H9 (cell line): Measurements from ENCODE around the gene RRBP1. TPM values are rescaled to one million over a fixed set of nuclear protein-coding genes. Genes with fewer than 3 reads are reported as not detected.

Source experiments
- DNase-seq: peaks from one replicate; pipeline ENCODE4 v3.0.0-alpha.2; 2017
- H2AFZ ChIP-seq: one replicate; pipeline ENCODE4 v1.6.1; 2013; ENCODE audit warnings: mild to moderate bottlenecking, low read length, control low read depth, moderate library complexity
- H2AK5ac ChIP-seq: 2 replicates; pipeline ENCODE4 v1.6.1; 2013; ENCODE audit warnings: low read length, control low read depth, mixed read lengths; ENCODE audit not compliant: insufficient read length
- H2BK120ac ChIP-seq: one replicate; pipeline ENCODE4 v1.6.1; 2013; ENCODE audit warnings: low read depth, mild to moderate bottlenecking, low read length, control low read depth, inconsistent platforms; ENCODE audit not compliant: poor library complexity, severe bottlenecking
- H2BK12ac ChIP-seq: 2 replicates; pipeline ENCODE4 v1.6.1; 2013; ENCODE audit warnings: low read length, control low read depth, mixed read lengths, low read depth; ENCODE audit not compliant: insufficient read length
- H2BK15ac ChIP-seq: 2 replicates; pipeline ENCODE4 v1.6.1; 2013; ENCODE audit warnings: low read depth, low read length, control low read depth
- H2BK20ac ChIP-seq: one replicate; pipeline ENCODE4 v1.6.1; 2013; ENCODE audit warnings: low read depth, mild to moderate bottlenecking, low read length, control low read depth, inconsistent platforms; ENCODE audit not compliant: poor library complexity, severe bottlenecking
- H2BK5ac ChIP-seq: 2 replicates; pipeline ENCODE4 v1.6.1; 2013; ENCODE audit warnings: low read length, control low read depth, mixed read lengths; ENCODE audit not compliant: insufficient read length
- H3K14ac ChIP-seq: 2 replicates; pipeline ENCODE4 v1.6.1; 2013; ENCODE audit warnings: low read length, control low read depth; ENCODE audit not compliant: insufficient read depth
- H3K18ac ChIP-seq: 2 replicates; pipeline ENCODE4 v1.6.1; 2013; ENCODE audit warnings: low read depth, mild to moderate bottlenecking, mixed read lengths, low read length, control low read depth; ENCODE audit not compliant: insufficient read length
- H3K23ac ChIP-seq: 2 replicates; pipeline ENCODE4 v1.6.1; 2013; ENCODE audit warnings: low read length, control low read depth, mixed read lengths, low read depth; ENCODE audit not compliant: insufficient read length
- H3K23me2 ChIP-seq: 2 replicates; pipeline ENCODE4 v1.6.1; 2013; ENCODE audit warnings: low read depth, mild to moderate bottlenecking, mixed read lengths, low read length, control low read depth; ENCODE audit not compliant: insufficient read length, poor library complexity, severe bottlenecking
- H3K27ac ChIP-seq: 2 replicates; pipeline ENCODE4 v1.5.1; 2013; ENCODE audit warnings: low read length, control low read depth, mixed read lengths, low read depth; ENCODE audit not compliant: insufficient read length
- H3K27me3 ChIP-seq: 2 replicates; pipeline ENCODE4 v1.6.1; 2013; ENCODE audit warnings: low read length, control low read depth, inconsistent platforms; ENCODE audit not compliant: insufficient read depth
- H3K4ac ChIP-seq: 2 replicates; pipeline ENCODE4 v1.6.1; 2013; ENCODE audit warnings: low read depth, mild to moderate bottlenecking, control low read depth, inconsistent platforms, low read length, moderate library complexity
- H3K4me1 ChIP-seq: 2 replicates; pipeline ENCODE4 v1.6.1; 2013; ENCODE audit warnings: low read length, control low read depth, inconsistent platforms; ENCODE audit not compliant: insufficient read depth
- H3K4me2 ChIP-seq: 2 replicates; pipeline ENCODE4 v1.6.1; 2013; ENCODE audit warnings: low read length, control low read depth, mixed read lengths; ENCODE audit not compliant: insufficient read length, insufficient read depth
- H3K56ac ChIP-seq: 2 replicates; pipeline ENCODE4 v1.6.1; 2013; ENCODE audit warnings: low read depth, mild to moderate bottlenecking, mixed read lengths, low read length, control low read depth; ENCODE audit not compliant: insufficient read length
- H3K79me1 ChIP-seq: 2 replicates; pipeline ENCODE4 v1.6.1; 2013; ENCODE audit warnings: low read depth, mild to moderate bottlenecking, moderate library complexity, low read length, control low read depth, inconsistent platforms; ENCODE audit not compliant: insufficient read depth, poor library complexity, severe bottlenecking
- H3K79me2 ChIP-seq: 2 replicates; pipeline ENCODE4 v1.6.1; 2013; ENCODE audit warnings: low read length, control low read depth, inconsistent platforms; ENCODE audit not compliant: insufficient read depth
- H3K9ac ChIP-seq: 2 replicates; pipeline ENCODE4 v1.6.1; 2013; ENCODE audit warnings: low read length, control low read depth, mixed read lengths; ENCODE audit not compliant: insufficient read length; ENCODE audit errors: extremely low read depth
- H3K9me3 ChIP-seq: one replicate; pipeline ENCODE4 v1.6.1; 2013; ENCODE audit warnings: low read depth, low read length, inconsistent platforms; ENCODE audit not compliant: control insufficient read depth
- H3T11ph ChIP-seq: one replicate; pipeline ENCODE4 v1.6.1; 2013; ENCODE audit warnings: mild to moderate bottlenecking, low read length, control low read depth, inconsistent platforms
- H4K20me1 ChIP-seq: one replicate; pipeline ENCODE4 v1.6.1; 2013; ENCODE audit not compliant: control insufficient read depth, insufficient read length, insufficient read depth
- H4K5ac ChIP-seq: 2 replicates; pipeline ENCODE4 v1.6.1; 2013; ENCODE audit warnings: low read depth, mild to moderate bottlenecking, mixed read lengths, low read length, control low read depth; ENCODE audit not compliant: insufficient read length
- H4K8ac ChIP-seq: replicated peaks from 2 replicates; pipeline ENCODE4 v1.6.1; 2013; ENCODE audit warnings: low read length, control low read depth, mixed read lengths, low read depth; ENCODE audit not compliant: insufficient read length
- H4K91ac ChIP-seq: 2 replicates; pipeline ENCODE4 v1.6.1; 2013; ENCODE audit warnings: low read depth, mild to moderate bottlenecking, moderate library complexity, mixed read lengths, low read length, control low read depth; ENCODE audit not compliant: insufficient read length
- H3K27ac Mint-ChIP-seq, 3 experiments: 2 replicates in 2 of 3; 3 replicates in 1 of 3; pipeline ENCODE4 v1.8.0; 2020 to 2021; ENCODE audit warnings: mixed read lengths in 3 of 3, mild to moderate bottlenecking in 1 of 3, moderate library complexity in 1 of 3
- H3K27me3 Mint-ChIP-seq: 2 replicates; pipeline ENCODE4 v1.8.0; 2021; ENCODE audit warnings: low read depth, mild to moderate bottlenecking, moderate library complexity, mixed read lengths
- H3K36me3 Mint-ChIP-seq, 3 experiments: 2 replicates in 2 of 3; 3 replicates in 1 of 3; pipeline ENCODE4 v1.8.0; 2020 to 2021; ENCODE audit warnings: low read depth in 3 of 3, mixed read lengths in 3 of 3; ENCODE audit not compliant: insufficient read depth in 1 of 3
- H3K4me1 Mint-ChIP-seq, 2 experiments: 2 replicates each; pipeline ENCODE4 v1.8.0; 2020; ENCODE audit warnings: mixed read lengths in 2 of 2
- H3K4me3 Mint-ChIP-seq, 2 experiments: 2 replicates in 1 of 2; 3 replicates in 1 of 2; pipeline ENCODE4 v1.8.0; 2020 to 2021; ENCODE audit warnings: mild to moderate bottlenecking in 2 of 2, mixed read lengths in 2 of 2, moderate library complexity in 1 of 2
- H3K9me3 Mint-ChIP-seq, 2 experiments: 2 replicates in 1 of 2; 3 replicates in 1 of 2; pipeline ENCODE4 v1.8.0; 2020; ENCODE audit warnings: mild to moderate bottlenecking in 2 of 2, mixed read lengths in 2 of 2, moderate library complexity in 1 of 2
- CTCF ChIP-seq: fragments of 200-600 bp; sonication (generic); conservative IDR thresholded peaks from 3 replicates; pipeline ENCODE4 v1.8.0; 2021; ENCODE audit warnings: antibody characterized with exemption, mild to moderate bottlenecking
- WGBS: extraction: QIAGEN DNeasy Blood & Tissue Kit; methylation state at CpG from one replicate; pipeline ENCODE4 v1.1.7; 2013; ENCODE audit warnings: missing lambda C conversion rate, low lambda C conversion rate, mixed read lengths; ENCODE audit not compliant: insufficient read length; ENCODE audit errors: extremely low coverage; 5-methylcytosine and 5-hydroxymethylcytosine counted together
- total RNA-seq: library from RNA; stranded (reverse); gene quantifications from 2 replicates; pipeline ENCODE4 v1.2.1, GENCODE V29; 2021

Gene RRBP1
- total RNA-seq, 1 experiment from 2014 or later, result 97.8 TPM

- Histone ChIP-seq H3K27me3 (no peaks in the 10 kb centered on the region), H2BK20ac (no peak overlapping the region), H3K27ac (no peak overlapping the region), H2BK5ac (no peak overlapping the region), H4K20me1 (no peaks in the 10 kb centered on the region), H3K9ac (no peak overlapping the region), H3K4ac (no peak overlapping the region), H4K5ac (no peak overlapping the region), H3K79me1 (no peaks in the 10 kb centered on the region), H3K18ac (no peak overlapping the region), H3K4me1 (no peaks in the 10 kb centered on the region), H3T11ph (no peak overlapping the region), H3K23me2 (no peaks in the 10 kb centered on the region), H2BK15ac (no peak overlapping the region), H2BK120ac (no peak overlapping the region), H2AK5ac (no peak overlapping the region), H3K56ac (no peak overlapping the region), H4K8ac (no peak overlapping the region), H2AFZ (no peak overlapping the region), H4K91ac (no peak overlapping the region), H3K14ac (no peak overlapping the region; the same call in 1 of the 2 replicates), H3K9me3 (no peaks in the 10 kb centered on the region), H2BK12ac (no peak overlapping the region), H3K79me2 (no peaks in the 10 kb centered on the region), H3K23ac (no peak overlapping the region), H3K4me2 (no peak overlapping the region)
- H3K4me3 Mint-ChIP-seq, result no peak overlapping the region
- peaks cover 12 to 16% of the 10 kb centered on the region in 2 experiments for H3K4me1 Mint-ChIP-seq
- peaks cover 10% of the 10 kb centered on the region for H3K27me3 Mint-ChIP-seq
- no peak overlapping the region for H3K27ac Mint-ChIP-seq
- no CpG with 5 or more reads among the region's 4 CpGs for WGBS
- H3K36me3 Mint-ChIP-seq, result no peaks in the 10 kb centered on the region
- H3K9me3 Mint-ChIP-seq, result no peaks in the 10 kb centered on the region
- DNase-seq, result no peak
- TF ChIP-seq CTCF, result no peak
These were observed 44.9 kb upstream of the RRBP1 start for GRCh38 chr20:17726902-17727301.
